MCF 10A (cell line): ENCODE measurements around the gene TMEM107. TPM values are rescaled to one million over a fixed set of nuclear protein-coding genes. Genes with fewer than 3 reads are reported as not detected.

ENCODE experiments used
- BruUV-seq: library from RNA; stranded (reverse); fragments of 400-500 nt; replicated peaks from 2 replicates; lab custom pipeline; 2021; lab: Mats Ljungman, UMichigan
- CTCF ChIA-PET: fragments of 300-600 bp; sonication (Branson Sonifier 250); formaldehyde crosslinking; extraction: SDS; loops from one replicate; lab custom pipeline; 2021; ENCODE audit warnings: antibody characterized with exemption, inconsistent platforms; lab: Yijun Ruan, JAX
- POLR2A ChIA-PET: fragments of 300-600, 350-650 bp; sonication (Branson Sonifier 250); formaldehyde crosslinking; extraction: SDS; loops from one replicate; lab custom pipeline; 2020; ENCODE audit warnings: antibody characterized with exemption, inconsistent platforms; lab: Yijun Ruan, JAX
- DNase-seq: peaks from one replicate; pipeline ENCODE4 v3.0.0-alpha.2; 2018; ENCODE audit not compliant: unreplicated experiment
- H3K27ac Mint-ChIP-seq: one replicate; pipeline ENCODE4 v1.8.0; 2022; ENCODE audit warnings: mild to moderate bottlenecking, low read depth, mixed read lengths; ENCODE audit not compliant: unreplicated experiment
- H3K27me3 Mint-ChIP-seq: one replicate; pipeline ENCODE4 v1.8.0; 2022; ENCODE audit warnings: mixed read lengths; ENCODE audit not compliant: insufficient read depth, unreplicated experiment
- H3K36me3 Mint-ChIP-seq: one replicate; pipeline ENCODE4 v1.8.0; 2022; ENCODE audit warnings: mild to moderate bottlenecking, moderate library complexity, mixed read lengths; ENCODE audit not compliant: insufficient read depth, unreplicated experiment
- H3K4me1 Mint-ChIP-seq: one replicate; pipeline ENCODE4 v1.8.0; 2022; ENCODE audit warnings: mixed read lengths; ENCODE audit not compliant: insufficient read depth, unreplicated experiment
- H3K4me3 Mint-ChIP-seq: one replicate; pipeline ENCODE4 v1.8.0; 2022; ENCODE audit warnings: mild to moderate bottlenecking, moderate library complexity, mixed read lengths; ENCODE audit not compliant: unreplicated experiment
- H3K9me3 Mint-ChIP-seq: one replicate; pipeline ENCODE4 v1.8.0; 2022; ENCODE audit warnings: mixed read lengths; ENCODE audit not compliant: unreplicated experiment
- intact Hi-C: fragments of 100-400 bp; cut with micrococcal nuclease; formaldehyde crosslinking; loops from 2 replicates; pipeline ENCODE4 v1.14.1; 2022
- total RNA-seq: library from RNA; stranded (reverse); gene quantifications from 2 replicates; pipeline ENCODE4 v1.2.3, GENCODE V29; 2022
- TF ChIP-seq, protein P1 (sequence below): fragments of 200-600 bp; IDR thresholded peaks from one replicate; pipeline ENCODE4 v1.8.0; 2022; ENCODE audit warnings: antibody characterized with exemption, mild to moderate bottlenecking; ENCODE audit not compliant: unreplicated experiment

The TMEM107 gene
- total RNA-seq, 1 experiment from 2014 or later = 8.4 TPM

DNA sequence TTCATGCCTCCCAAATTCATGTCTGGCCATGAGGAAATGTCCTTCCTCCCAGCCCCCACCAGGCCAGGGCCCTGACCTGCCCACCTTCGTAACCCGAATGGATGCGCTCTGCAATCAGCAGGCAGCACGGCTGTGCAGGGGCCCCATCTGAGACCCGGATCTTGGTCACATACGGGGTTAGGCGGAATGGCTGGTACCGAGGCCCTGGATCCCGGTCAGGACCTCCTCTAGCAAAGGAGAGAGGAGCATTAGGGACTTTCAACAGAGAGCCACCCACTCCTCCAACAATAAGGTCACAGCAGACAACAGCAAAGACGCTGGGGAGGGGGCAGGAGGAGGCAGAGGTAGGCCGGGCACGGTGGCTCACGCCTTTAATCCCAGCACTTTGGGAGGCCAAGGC, 27.6 kb downstream of the TMEM107 start:
- Mint-ChIP-seq H3K27ac (peak overlapping the region; percentile 16), H3K9me3 (no peaks in the 10 kb centered on the region), H3K36me3 (no peaks in the 10 kb centered on the region), H3K27me3 (no peaks in the 10 kb centered on the region), H3K4me1 (peaks cover 25% of the 10 kb centered on the region), H3K4me3 (no peak overlapping the region)
- BruUV-seq = no TSS peak
- ChIA-PET POLR2A (interaction anchor here (0.7 to 16.5 kb wide), 5 partner anchors 8 to 75 kb away, joined by 3 to 429 read pairs (median 7); no protein-coding TSS in a partner anchor), CTCF (interaction anchor here (1.1 kb wide), 1 partner anchor 10 kb away, joined by 4 read pairs; no protein-coding TSS in a partner anchor)
- TF ChIP-seq, protein P1, sequence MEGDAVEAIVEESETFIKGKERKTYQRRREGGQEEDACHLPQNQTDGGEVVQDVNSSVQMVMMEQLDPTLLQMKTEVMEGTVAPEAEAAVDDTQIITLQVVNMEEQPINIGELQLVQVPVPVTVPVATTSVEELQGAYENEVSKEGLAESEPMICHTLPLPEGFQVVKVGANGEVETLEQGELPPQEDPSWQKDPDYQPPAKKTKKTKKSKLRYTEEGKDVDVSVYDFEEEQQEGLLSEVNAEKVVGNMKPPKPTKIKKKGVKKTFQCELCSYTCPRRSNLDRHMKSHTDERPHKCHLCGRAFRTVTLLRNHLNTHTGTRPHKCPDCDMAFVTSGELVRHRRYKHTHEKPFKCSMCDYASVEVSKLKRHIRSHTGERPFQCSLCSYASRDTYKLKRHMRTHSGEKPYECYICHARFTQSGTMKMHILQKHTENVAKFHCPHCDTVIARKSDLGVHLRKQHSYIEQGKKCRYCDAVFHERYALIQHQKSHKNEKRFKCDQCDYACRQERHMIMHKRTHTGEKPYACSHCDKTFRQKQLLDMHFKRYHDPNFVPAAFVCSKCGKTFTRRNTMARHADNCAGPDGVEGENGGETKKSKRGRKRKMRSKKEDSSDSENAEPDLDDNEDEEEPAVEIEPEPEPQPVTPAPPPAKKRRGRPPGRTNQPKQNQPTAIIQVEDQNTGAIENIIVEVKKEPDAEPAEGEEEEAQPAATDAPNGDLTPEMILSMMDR = no peak
- DNase-seq = no peak
- intact Hi-C loops = no loop called here

DNA sequence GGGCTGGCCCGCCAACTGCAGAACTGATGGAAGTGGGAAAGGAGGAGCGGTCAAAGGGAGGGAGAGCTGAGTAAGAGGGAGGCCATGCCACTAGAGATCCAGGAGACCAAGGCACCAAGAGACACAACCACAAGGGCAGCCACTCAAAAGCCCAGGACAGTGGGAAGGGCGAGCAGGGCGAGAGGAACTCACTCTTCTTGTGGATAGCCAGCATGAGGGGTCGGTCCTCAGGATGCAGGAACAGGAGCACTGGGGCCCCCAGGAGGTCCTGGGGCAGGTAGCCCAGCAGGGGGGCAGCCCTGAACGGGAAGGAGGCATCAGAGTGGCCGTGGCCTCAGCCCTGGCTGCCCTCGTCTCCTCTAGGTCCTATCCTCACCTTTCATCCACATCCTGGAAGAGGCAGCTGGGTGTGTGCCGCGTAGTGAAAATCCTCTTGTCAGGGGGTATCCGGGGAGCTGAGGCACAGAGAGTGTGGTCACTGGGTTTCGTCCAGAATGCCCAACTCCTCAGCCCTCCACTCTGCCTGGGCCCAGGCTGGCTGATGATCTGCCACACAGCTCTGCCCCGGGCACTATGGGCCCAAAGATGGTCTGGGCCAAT, 28.3 kb downstream of the TMEM107 start:
- DNase-seq = no peak
- POLR2A ChIA-PET = interaction anchor here (0.7 to 16.5 kb wide), 3 partner anchors 9 to 26 kb away, joined by 3 to 429 read pairs (median 4); no protein-coding TSS in a partner anchor
- CTCF ChIA-PET = interaction anchor here (0.6 to 1.1 kb wide), 4 partner anchors 11 to 569 kb away, joined by 3 to 4 read pairs (median 4); partner anchors contain the start of gene CD68
- intact Hi-C loops = no loop called here
- Mint-ChIP-seq H3K27ac (peak overlapping the region; percentile 35), H3K9me3 (no peaks in the 10 kb centered on the region), H3K36me3 (no peaks in the 10 kb centered on the region), H3K4me3 (no peak overlapping the region), H3K27me3 (no peaks in the 10 kb centered on the region), H3K4me1 (peaks cover 19% of the 10 kb centered on the region)
- TF ChIP-seq, protein P1 = no peak
- BruUV-seq = no TSS peak

DNA sequence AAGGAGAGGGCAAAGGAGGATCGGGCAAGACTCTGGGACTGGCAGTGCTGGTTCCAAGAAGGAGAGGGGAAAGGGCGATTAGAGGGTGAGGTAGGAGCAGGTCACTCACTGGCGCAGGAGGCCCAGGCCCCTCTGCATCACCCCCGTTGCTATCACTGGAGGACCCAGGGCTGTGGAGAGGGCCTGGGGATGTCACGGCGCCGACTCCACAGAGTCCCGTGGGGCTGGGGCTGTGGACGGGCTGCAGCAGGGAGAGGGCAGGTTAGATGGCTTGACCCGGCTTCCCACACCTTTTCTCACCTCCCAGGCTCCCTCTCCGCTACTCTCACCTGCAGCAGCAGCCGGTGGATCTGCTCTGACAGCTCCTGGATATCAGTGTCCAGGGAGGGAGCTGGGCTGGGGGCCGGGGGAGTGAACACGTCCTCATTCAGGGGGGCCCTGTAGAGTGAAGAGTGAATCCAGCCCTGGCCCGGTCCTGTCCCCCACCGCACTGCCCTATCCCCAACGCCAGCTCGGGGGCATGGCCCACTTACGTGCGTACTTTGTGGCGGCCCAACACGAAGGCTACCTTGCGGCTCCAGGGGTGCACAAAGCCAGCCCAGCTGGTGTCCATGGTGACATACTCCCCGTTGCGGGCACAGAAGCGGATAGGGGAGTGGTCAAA, 28.9 kb downstream of the TMEM107 start:
- Mint-ChIP-seq H3K4me1 (peaks cover 18% of the 10 kb centered on the region), H3K27me3 (no peaks in the 10 kb centered on the region), H3K9me3 (no peaks in the 10 kb centered on the region), H3K27ac (peak overlapping the region; percentile 35), H3K4me3 (no peak overlapping the region), H3K36me3 (no peaks in the 10 kb centered on the region)
- TF ChIP-seq, protein P1 = no peak
- ChIA-PET CTCF (interaction anchor here (0.6 kb wide), 4 partner anchors 32 to 568 kb away, joined by 3 to 4 read pairs (median 4); partner anchors contain the start of gene CD68), POLR2A (interaction anchor here (0.9 to 19.5 kb wide), 3 partner anchors 7 to 10 kb away, joined by 4 to 429 read pairs (median 429); partner anchors contain the start of gene PER1)
- DNase-seq = no peak
- intact Hi-C loops = no loop called here
- no TSS peak for BruUV-seq
